HG03460 (cell line): ENCODE results near the gene CDC42SE1.

Experiments used
- ATAC-seq: cut with Tn5 transposase; IDR thresholded peaks from one replicate; pipeline ENCODE4 v1.9.1; 2021; ENCODE audit not compliant: unreplicated experiment

CDC42SE1 gene

DNA sequence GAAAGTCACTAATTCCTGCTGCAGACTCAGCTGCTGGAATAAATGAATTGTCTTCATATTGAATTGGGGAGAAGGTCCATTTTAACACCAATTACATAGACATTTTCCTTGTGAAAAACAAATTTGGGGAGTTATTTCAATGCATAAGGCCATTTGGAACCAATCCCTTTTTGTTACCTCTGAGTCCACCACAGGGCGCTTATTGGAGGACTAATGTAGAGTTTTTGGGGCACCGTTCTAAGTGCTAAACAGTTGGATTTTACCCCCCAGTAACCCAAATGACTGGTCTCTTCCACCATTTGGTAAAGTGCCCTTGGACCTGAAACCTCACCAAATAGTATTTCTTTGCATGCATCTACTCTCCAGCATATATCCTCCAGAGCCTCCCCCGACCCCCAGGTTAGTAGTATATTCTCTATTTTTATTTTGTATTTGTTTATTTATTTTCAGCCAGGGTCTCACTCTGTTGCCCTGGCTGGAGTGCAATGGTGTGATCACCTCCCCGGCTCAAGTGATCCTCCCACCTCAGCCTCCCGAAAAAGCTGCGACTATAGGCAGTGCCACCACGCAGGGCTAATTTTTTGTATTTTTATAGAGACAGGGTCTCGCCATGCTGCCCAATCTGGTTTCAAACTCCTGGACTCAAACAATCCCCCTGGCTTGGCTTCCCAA is 49.6 kb downstream of the CDC42SE1 start:
- no peak for ATAC-seq

DNA sequence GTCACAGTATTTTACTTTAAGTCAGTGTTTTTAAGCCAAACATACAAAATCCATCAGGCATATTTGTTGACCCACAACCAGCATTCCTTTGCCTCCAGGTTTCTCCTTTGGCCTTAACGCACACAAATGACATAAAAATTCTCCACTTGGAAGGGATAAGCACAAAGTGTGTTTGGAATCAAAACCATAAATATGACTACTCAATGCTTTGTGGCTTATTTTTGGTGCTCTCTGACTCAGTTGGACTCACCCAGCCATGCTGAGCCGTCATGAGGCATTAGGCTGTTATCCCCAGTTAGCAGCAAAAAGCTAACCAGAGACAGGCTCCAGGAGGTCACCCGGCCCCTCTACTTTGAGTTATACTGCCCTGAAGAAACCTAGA is 50.2 kb downstream of the CDC42SE1 start:
- no peak for ATAC-seq

GRCh38 chr1:151008244-151009205 is 50.9 kb downstream of the CDC42SE1 start, which contains the start of gene PRUNE1:
Gene PRUNE1, plus strand, starts transcription at chr1:151008449. Its CDS starts 184 bp downstream, at chr1:151008633.
- ATAC-seq: peak; percentile 66

DNA sequence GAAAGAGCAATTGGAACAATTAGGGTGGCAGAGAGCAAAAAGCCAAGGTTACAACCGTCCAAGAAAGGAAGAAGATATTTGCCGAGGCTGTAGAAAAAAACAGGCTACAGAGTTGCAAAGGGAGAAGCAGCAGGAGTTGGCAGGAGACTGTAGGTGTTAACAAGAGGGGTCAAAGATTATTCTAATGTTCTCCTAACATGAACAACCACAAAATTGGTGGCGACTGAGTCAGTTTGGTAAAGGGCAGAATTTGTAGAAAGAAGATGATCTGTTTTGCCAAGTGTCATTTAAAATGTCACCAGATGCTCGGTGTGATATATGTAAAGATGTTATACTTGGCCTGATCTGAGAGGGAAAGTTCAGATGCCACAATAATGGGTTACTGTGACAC is 51.6 kb downstream of the CDC42SE1 start:
- ATAC-seq: no peak

DNA sequence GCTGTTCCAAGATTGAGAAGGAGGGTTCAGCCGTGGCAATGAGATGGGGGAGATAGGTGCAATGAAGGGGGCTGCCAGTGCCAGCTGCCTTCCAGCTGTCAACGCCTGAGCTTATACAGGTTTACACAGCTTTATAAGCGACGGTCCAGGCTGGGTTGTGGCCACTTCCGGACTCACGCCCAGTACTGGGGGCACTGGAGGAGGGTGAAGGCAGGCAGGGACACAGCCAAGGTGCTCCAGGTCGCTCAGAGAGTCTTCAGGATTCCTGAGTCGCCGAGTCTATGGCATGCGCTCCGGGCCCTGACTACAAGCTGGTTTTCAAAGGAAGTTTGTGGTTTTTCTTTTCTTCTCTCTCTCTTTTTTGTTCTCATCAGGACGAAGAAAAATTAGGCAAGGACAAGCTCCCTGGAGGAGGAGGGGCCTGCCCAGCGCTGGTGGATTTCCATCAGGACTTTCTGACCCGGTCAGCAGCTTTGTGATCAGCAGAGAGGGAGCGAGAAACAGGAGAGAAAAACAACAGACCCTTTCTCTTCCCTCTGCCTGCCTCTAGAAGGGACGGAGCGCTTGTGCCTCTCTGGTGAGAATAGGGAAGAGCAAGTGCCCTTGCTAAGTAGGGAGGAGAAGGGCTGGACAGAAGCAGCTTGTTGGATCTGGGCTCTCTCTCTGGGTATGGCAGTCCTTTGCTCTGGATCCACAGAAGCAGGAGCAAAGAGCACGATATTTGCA is 52.9 kb downstream of the CDC42SE1 start, which contains the start of gene MINDY1:
MINDY1 (minus strand) TSS at position 576 of the 726 bp plus-strand sequence. CDS start 4,285 bp downstream, outside the sequence.
- no peak for ATAC-seq

- no peak for ATAC-seq
Measured at GRCh38 chr1:151005729-151006319, 53.6 kb downstream of the CDC42SE1 start.

DNA sequence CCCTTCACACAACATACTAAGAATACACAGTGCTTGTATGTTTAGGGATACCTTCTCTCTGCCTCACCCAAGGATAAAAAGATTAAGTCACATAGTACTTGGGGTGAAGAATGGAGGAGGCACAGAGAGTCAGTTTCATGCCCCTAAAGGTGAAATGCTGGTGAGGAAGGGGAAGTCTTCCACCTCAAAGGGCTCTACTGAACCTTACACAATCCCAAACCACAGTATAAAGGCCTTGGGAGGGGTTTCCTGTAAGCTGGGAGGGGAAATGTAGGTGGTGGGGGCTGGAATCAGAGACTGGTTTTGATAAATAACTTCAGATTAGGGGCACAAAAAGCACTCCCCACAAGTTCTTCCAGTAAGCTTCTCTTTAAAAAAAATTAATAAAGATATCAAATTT is 56.2 kb downstream of the CDC42SE1 start:
- no peak for ATAC-seq

DNA sequence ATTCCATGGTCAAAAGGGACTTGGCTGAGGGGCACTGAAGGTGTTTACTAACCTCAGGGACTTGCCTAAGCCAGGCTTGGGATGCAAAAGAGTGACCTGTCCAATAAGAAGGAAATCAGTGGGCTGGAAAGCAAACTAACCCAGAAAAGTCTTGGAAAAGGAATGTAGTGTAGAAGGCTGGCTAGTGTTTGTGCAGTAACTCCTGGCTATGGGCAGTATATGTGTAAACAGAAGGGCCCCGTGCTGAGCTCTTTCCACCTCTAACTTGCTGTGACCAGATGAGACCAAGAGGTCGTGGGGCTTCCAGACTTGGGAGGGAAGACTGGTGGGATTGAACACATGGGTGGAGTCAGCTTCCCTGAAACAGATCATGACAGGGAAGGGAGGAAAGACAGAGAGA is 56.8 kb downstream of the CDC42SE1 start:
- ATAC-seq: no peak

GRCh38 chr1:151002051-151002450 is 57.4 kb downstream of the CDC42SE1 start:
- no peak for ATAC-seq

DNA sequence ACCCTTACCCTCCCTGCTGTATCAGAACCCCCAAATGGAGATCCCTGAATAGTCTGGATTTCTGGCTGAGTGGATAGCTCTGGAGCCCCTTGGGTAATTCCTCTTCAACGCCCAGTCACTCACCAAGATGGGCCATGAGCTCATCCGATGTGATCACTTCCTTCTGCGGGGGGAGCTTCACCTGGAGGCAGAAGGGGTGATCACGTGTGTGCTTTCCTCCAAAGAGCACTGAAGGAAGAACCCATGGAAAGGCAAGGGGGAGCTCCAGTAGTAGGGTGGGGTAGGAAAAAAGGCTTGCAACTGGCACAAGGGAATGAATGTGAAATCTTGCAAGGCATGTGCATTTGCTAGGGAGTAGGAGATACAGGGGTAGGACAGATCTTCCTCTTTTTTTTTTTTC is 57.8 kb downstream of the CDC42SE1 start:
- no peak for ATAC-seq
